Activated naive CD4-positive, alpha-beta T cell treated with anti-CD3 and anti-CD28 coated beads, Interleukin-2, amount 50 U/mL, for 72 hours (primary cell): ENCODE results near the gene SNAP47. TPM values are rescaled to one million over a fixed set of nuclear protein-coding genes. Genes with fewer than 3 reads are reported as not detected.

ENCODE experiments used
- ATAC-seq, 2 donors: fragments of 150-1000 bp; cut with Tn5 transposase; 2 replicates each; pipeline ENCODE4 v1.10.0; 2021; ENCODE audit warnings: mild to moderate bottlenecking in 2 of 2, moderate library complexity in 2 of 2
- DNase-seq, 2 donors: peaks; one replicate each; pipeline ENCODE4 v3.0.0; 2021 to 2022; ENCODE audit warnings: low spot score in 2 of 2
- H3K27ac Mint-ChIP-seq, 2 donors: one replicate each; pipeline ENCODE4 v1.8.0; 2022; ENCODE audit warnings: mild to moderate bottlenecking in 2 of 2, mixed read lengths in 2 of 2
- H3K36me3 Mint-ChIP-seq, 2 donors: one replicate each; pipeline ENCODE4 v1.8.0; 2022; ENCODE audit warnings: mixed read lengths in 2 of 2
- H3K9me3 Mint-ChIP-seq, 2 donors: one replicate each; pipeline ENCODE4 v1.8.0; 2022; ENCODE audit warnings: mixed read lengths in 2 of 2
- total RNA-seq, 2 donors: library from RNA; stranded (reverse); gene quantifications; one replicate each; pipeline ENCODE4 v1.2.3, GENCODE V29; 2022

SNAP47 gene
- total RNA-seq, 2 donors from 2014 or later: 33.8 to 35.8 TPM

- ATAC-seq: no peak
- H3K27ac Mint-ChIP-seq: peak overlapping the region in 1 of 2 donors; percentile 29
- no peaks in the 10 kb centered on the region for H3K9me3 Mint-ChIP-seq
- no peak for DNase-seq
- peaks cover 0 to 21% of the 10 kb centered on the region in 2 donors for H3K36me3 Mint-ChIP-seq
These were observed 34.1 kb downstream of the SNAP47 start for GRCh38 chr1:227769047-227769935.

GRCh38 chr1:227769936-227770494, 34.8 kb downstream of the SNAP47 start:
- no peak overlapping the region for H3K27ac Mint-ChIP-seq
- H3K36me3 Mint-ChIP-seq: peaks cover 0 to 21% of the 10 kb centered on the region in 2 donors
- no peaks in the 10 kb centered on the region for H3K9me3 Mint-ChIP-seq
- DNase-seq: no peak
- ATAC-seq: no peak

- ATAC-seq: no peak
- no peaks in the 10 kb centered on the region for H3K9me3 Mint-ChIP-seq
- no peak for DNase-seq
- H3K36me3 Mint-ChIP-seq: peaks cover 0 to 21% of the 10 kb centered on the region in 2 donors
- no peak overlapping the region for H3K27ac Mint-ChIP-seq
These were observed 35.6 kb downstream of the SNAP47 start for GRCh38 chr1:227770812-227771211.

- peaks cover 0 to 21% of the 10 kb centered on the region in 2 donors for H3K36me3 Mint-ChIP-seq
- ATAC-seq (no peak), DNase-seq (no peak)
- H3K27ac Mint-ChIP-seq: no peak overlapping the region
- no peaks in the 10 kb centered on the region for H3K9me3 Mint-ChIP-seq
These were observed 36.1 kb downstream of the SNAP47 start for GRCh38 chr1:227771326-227771725.

GRCh38 chr1:227771771-227772170, 36.5 kb downstream of the SNAP47 start:
- Mint-ChIP-seq H3K9me3 (no peaks in the 10 kb centered on the region), H3K27ac (no peak overlapping the region), H3K36me3 (peaks cover 0 to 21% of the 10 kb centered on the region in 2 donors)
- no peak for DNase-seq
- ATAC-seq: no peak

GRCh38 chr1:227773558-227773957, 38.3 kb downstream of the SNAP47 start:
- ATAC-seq: no peak
- Mint-ChIP-seq H3K9me3 (no peaks in the 10 kb centered on the region), H3K27ac (no peak overlapping the region), H3K36me3 (peaks cover 0 to 6% of the 10 kb centered on the region in 2 donors)
- no peak for DNase-seq

- H3K27ac Mint-ChIP-seq: peak overlapping the region; percentile 4 to 33
- no peaks in the 10 kb centered on the region for H3K36me3 Mint-ChIP-seq
- DNase-seq: no peak
- ATAC-seq: peak; percentile 84 to 91
- no peaks in the 10 kb centered on the region for H3K9me3 Mint-ChIP-seq
These were observed 39.0 kb downstream of the SNAP47 start for GRCh38 chr1:227774051-227774731.

GRCh38 chr1:227774821-227775661, 39.8 kb downstream of the SNAP47 start:
- DNase-seq (no peak), ATAC-seq (no peak)
- no peaks in the 10 kb centered on the region for H3K36me3 Mint-ChIP-seq
- H3K9me3 Mint-ChIP-seq: no peaks in the 10 kb centered on the region
- no peak overlapping the region for H3K27ac Mint-ChIP-seq

GRCh38 chr1:227775841-227776240, 40.6 kb downstream of the SNAP47 start:
- no peak for ATAC-seq
- H3K27ac Mint-ChIP-seq: no peak overlapping the region
- no peak for DNase-seq
- H3K9me3 Mint-ChIP-seq: no peaks in the 10 kb centered on the region
- no peaks in the 10 kb centered on the region for H3K36me3 Mint-ChIP-seq

- H3K36me3 Mint-ChIP-seq: no peaks in the 10 kb centered on the region
- H3K27ac Mint-ChIP-seq: no peak overlapping the region
- ATAC-seq (no peak), DNase-seq (no peak)
- no peaks in the 10 kb centered on the region for H3K9me3 Mint-ChIP-seq
These were observed 41.1 kb downstream of the SNAP47 start for GRCh38 chr1:227776331-227776771.

GRCh38 chr1:227777156-227777555, 41.9 kb downstream of the SNAP47 start:
- H3K36me3 Mint-ChIP-seq: no peaks in the 10 kb centered on the region
- ATAC-seq: no peak
- no peaks in the 10 kb centered on the region for H3K9me3 Mint-ChIP-seq
- DNase-seq: no peak
- H3K27ac Mint-ChIP-seq: no peak overlapping the region

GRCh38 chr1:227777646-227778045, 42.4 kb downstream of the SNAP47 start:
- Mint-ChIP-seq H3K9me3 (no peaks in the 10 kb centered on the region), H3K36me3 (no peaks in the 10 kb centered on the region), H3K27ac (peak overlapping the region in 1 of 2 donors; percentile 24)
- ATAC-seq (no peak), DNase-seq (no peak)

GRCh38 chr1:227778401-227778947, 43.2 kb downstream of the SNAP47 start:
- peak overlapping the region in 1 of 2 donors; percentile 24 for H3K27ac Mint-ChIP-seq
- no peaks in the 10 kb centered on the region for H3K9me3 Mint-ChIP-seq
- DNase-seq: peak in 1 of 2 donors; percentile 23
- no peaks in the 10 kb centered on the region for H3K36me3 Mint-ChIP-seq
- ATAC-seq: no peak

GRCh38 chr1:227779021-227779441, 43.8 kb downstream of the SNAP47 start:
- DNase-seq (peak in 1 of 2 donors; percentile 35), ATAC-seq (no peak)
- H3K27ac Mint-ChIP-seq: no peak overlapping the region
- H3K36me3 Mint-ChIP-seq: no peaks in the 10 kb centered on the region
- H3K9me3 Mint-ChIP-seq: no peaks in the 10 kb centered on the region

GRCh38 chr1:227779685-227780084, 44.5 kb downstream of the SNAP47 start:
- Mint-ChIP-seq H3K36me3 (no peaks in the 10 kb centered on the region), H3K27ac (peak overlapping the region in 1 of 2 donors; percentile 29), H3K9me3 (no peaks in the 10 kb centered on the region)
- no peak for DNase-seq
- ATAC-seq: no peak
